NCI-H2227 (cell line): ENCODE data around the gene CNR2.
"Not testable (repeated sequence)": the region's sequence is repeated elsewhere in the genome, so short reads cannot be mapped to it uniquely, and the experiment has no call there.

Experiments
- DNase-seq: peaks from one replicate; lab custom pipeline; 2025; ENCODE audit not compliant: unreplicated experiment; lab: John Stamatoyannopoulos, UW

CNR2 gene

DNA sequence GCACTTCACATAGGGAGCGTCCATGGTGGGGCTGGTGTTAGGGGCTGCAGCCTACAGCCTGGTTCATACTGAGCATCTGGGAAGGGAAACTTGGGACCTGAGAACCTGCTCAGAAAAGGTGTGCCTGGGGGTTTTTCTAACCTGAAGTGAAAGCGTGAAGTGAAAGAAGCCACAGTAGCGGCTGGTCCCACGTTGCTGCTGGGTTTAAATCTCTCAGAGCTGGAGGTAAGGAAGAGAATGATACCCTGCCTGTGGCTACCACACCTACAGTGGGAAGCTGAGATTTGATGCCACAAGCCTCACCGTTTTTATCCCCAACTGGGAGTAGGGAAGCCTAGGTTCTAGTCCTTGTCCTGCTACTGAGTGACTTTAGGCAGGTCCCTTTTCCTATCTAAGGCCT lies 24.1 kb downstream of the CNR2 start:
- DNase-seq = no peak

GRCh38 chr1:23885222-23885621 lies 27.9 kb downstream of the CNR2 start:
- no peak for DNase-seq

DNA sequence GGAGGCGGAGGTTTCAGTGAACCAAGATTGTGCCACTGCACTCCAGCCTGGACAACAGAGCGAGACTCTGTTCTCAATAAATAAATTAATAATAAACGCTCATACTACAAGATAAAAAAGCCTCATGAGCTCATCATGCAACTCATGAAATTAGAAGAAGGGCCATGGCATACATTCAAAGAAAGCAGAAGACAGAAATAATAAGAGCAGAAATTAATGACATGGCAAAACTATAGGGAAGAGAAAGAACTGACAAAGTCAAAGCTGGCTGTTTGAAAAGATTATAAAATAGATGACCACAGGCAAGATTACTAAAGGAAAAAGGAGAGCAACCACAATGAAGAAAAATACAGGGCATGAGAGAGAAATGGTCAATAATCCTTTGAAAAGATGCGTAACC lies 30.4 kb downstream of the CNR2 start:
- no peak for DNase-seq

DNA sequence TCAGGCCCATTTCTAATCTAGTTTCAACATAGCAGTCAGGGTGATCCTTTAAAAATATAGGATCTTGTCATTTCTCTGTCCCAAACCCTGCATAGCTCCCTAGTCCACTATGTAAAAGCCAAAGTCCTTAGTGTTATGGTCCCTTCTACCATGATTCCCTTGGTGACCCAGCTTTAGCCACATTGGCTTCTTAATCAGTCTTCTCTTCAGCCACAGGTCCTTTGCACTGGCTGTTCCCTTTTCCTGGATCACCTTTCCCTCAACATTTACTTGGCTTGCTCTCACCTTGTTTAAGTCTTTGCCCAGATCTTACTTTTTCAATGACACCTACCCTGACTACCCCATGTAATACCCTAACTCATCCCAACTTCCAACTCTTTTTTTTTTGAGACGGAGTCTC lies 33.4 kb downstream of the CNR2 start:
- no peak for DNase-seq

- no peak for DNase-seq
These were observed 34.5 kb downstream of the CNR2 start for GRCh38 chr1:23878668-23879067.

DNA sequence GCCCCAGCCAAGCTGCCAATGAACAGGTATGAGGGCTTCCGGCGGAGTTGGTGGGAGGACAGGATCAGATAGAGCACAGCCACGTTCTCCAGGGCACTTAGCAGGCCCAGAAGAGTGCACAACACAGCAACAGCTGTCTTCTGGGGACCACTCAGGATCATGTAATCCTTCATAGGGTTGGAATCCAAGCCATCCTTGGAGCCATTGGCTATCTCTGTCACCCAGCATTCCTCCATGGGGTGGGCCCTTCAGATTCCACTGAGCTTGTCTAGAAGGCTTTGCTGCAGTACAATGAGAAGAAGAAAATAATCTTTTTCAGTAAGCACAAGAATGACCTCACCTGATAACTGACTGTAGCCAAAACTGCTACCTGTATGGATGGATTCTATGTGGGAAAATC lies 37.8 kb downstream of the CNR2 start:
- DNase-seq = no peak

DNA sequence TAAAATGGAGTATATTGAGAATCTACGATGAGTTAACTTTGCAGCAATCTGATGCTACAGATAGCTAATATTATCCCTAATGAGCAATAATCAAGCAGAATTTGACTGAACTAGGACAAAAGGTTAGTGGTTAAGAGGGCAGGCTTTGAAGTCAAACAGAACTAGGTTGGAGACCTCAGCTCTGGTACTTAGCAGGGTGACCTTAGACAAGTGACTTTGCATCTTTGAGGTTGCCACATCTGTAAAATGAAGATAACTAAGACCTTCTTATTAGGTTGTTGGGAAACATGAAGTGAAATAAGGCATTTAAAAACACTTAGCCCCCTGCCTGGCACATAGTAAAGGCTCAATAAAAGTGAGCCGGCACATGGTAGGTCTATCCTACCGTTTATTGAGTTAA lies 40.7 kb downstream of the CNR2 start:
- no peak for DNase-seq

DNA sequence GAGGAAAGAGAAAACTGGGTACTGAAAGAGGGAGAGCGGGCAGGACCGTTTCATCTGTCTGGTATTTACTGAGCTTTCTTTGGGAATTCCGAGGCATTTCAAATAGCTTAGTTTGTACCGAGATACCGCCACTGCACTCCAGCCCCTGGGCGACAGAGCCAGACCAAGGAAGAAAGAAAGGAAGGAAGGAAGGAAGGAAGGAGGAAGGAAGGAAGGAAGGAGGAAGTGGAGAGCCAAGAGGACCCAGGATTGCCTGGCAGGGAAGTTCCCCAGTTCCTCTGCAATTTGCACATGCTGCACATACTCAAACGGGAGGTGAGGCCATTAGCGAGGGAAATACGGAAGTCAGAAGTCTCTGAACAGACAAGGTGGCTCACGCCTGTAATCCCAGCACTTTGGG lies 44.1 kb downstream of the CNR2 start:
- DNase-seq = no peak

DNA sequence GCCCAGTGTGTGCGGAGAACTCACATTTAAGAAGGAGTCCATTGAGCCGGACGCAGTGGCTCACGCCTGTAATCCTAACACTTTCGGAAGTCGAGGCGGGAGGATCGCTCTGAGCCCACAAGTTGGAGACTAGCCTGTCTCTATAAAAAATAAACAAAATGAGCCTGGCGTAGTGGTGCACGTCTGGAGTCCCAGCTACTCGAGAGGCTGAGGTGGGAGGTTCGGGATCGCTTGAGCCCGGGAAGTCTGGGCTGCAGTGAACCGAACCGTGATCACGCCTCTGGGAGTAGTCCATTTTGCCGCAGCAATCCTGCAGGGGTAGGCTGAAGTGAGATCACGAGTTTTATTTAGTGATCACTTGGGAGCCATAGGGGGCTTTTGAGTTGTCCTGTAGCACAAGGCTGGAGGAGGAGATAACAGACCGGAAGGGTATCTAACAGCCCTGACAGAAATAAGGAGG lies 44.6 kb downstream of the CNR2 start:
- DNase-seq = peak; percentile 74

DNA sequence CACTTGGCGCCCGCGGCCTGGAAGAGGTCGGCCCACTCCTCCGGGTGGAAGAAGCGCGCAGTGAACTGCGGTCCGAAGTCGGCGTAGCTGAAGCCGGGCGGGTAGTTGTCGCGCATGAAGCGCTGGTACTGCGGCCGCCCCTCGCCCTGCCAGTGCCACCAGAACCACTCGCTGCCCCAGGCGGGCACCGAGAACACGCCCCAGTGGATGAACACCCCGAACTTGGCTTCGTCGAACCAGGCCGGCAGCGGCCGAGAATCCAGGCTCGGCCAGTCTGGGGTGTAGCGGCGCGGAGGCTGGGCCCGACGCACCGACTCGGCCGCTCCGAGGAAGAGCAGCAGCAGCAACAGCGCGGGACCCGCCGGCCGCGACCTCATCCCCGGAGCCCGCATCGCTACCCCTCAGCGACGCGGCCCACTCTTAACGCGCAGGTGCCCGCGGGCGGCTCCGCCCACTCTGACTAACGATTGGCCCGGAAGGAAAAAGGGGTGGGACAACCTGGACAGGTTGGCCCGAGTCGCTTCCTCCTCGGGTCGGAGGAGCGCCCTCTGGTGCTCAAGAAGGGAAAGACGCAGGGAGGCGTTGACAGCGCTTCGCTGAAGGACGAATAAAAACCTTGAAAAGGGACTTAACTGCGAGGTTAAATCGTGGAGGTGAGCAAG lies 45.1 kb downstream of the CNR2 start, which contains the start of gene FUCA1:
Gene FUCA1 (minus strand): TSS at position 396 of the 662 bp plus-strand sequence. CDS start 4 bp downstream, at position 392.
- DNase-seq = peak; percentile 99

GRCh38 chr1:23867542-23867894 lies 45.6 kb downstream of the CNR2 start:
- DNase-seq = no peak

GRCh38 chr1:23865543-23865930 lies 47.6 kb downstream of the CNR2 start:
- DNase-seq = no peak

DNA sequence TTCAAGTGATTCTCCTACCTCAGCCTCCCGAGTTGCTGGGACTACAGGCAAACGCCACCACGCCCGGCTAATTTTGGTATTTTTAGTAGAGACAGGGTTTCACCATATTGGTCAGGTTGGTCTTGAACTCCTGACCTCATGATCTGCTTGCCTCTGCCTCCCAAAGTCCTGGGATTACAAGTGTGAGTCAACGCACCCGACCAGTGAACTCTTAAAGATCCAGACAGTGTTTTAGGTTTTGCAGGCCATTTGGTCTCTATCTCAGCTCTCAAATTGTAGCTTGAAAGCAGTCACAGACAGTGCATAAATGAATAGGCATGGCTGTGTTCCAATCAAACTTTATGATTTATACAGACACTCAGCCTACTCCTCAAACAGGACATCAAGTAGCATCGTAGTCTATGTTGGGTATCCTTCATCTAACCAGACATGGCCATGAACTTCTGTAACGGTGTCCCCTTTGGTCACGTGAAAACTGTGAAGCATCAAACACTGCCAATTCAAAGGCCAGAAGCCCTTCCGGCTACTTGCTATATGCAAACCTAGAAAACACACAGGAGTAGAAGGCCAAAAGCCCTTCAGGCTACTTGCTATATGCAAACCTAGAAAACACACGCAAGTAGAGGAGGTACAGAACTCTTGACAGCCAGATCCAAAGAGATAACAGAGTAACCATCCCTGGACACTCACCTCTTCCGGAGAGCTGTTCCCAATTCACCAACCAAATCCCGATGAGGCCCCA lies 48.2 kb downstream of the CNR2 start:
- no peak for DNase-seq

DNA sequence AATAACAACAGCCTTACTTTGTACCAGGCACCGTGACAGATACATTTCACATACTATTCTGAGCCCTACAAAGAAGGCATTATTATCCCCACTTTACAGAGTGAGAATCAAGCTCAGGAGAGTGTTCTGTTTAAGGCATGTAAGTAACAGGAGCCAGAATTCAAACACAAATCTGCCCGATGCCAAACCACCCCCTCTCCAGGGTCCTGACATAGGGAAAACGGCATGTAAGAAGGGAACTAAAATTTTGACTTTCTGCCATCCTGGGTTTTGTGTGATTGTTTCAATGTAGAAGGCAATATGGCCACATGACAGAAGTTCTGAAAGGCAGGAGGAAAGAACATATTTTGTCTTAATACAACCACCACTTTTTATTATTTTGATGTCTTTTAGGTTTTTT lies 50.5 kb downstream of the CNR2 start:
- no peak for DNase-seq

DNA sequence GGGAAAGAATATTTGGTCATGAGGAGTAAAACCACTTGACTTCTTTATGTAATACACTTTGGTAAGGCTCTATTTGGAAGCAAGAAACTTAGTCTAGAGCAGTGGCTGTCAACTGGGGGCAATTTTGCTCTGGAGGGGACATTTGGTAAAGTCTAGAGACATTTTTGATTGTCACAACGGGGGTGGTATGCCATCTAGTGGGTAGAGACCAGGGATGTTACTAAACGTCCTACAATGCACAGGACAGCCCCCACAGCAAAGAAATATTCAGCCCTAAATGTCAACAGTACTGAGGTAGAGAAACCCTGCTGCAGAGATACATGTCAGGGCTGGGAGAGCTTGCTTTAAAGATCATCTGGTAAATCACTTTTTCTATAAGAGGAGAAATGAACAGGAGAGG lies 58.6 kb downstream of the CNR2 start:
- no peak for DNase-seq

DNA sequence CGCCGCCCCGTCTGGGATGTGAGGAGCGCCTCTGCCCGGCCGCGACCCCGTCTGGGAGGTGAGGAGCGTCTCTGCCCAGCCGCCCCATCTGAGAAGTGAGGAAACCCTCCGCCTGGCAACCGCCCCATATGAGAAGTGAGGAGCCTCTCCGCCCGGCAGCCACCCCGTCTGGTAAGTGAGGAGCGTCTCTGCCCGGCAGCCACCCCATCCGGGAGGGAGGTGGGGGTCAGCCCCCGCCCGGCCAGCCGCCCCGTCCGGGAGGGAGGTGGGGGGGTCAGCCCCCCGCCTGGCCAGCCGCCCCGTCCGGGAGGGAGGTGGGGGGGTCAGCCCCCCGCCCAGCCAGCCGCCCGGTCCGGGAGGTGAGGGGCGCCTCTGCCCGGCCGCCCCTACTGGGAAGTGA lies 60.0 kb downstream of the CNR2 start:
- not testable (repeated sequence) for DNase-seq

GRCh38 chr1:23851406-23851805 lies 61.8 kb downstream of the CNR2 start:
- DNase-seq = not testable (repeated sequence)

DNA sequence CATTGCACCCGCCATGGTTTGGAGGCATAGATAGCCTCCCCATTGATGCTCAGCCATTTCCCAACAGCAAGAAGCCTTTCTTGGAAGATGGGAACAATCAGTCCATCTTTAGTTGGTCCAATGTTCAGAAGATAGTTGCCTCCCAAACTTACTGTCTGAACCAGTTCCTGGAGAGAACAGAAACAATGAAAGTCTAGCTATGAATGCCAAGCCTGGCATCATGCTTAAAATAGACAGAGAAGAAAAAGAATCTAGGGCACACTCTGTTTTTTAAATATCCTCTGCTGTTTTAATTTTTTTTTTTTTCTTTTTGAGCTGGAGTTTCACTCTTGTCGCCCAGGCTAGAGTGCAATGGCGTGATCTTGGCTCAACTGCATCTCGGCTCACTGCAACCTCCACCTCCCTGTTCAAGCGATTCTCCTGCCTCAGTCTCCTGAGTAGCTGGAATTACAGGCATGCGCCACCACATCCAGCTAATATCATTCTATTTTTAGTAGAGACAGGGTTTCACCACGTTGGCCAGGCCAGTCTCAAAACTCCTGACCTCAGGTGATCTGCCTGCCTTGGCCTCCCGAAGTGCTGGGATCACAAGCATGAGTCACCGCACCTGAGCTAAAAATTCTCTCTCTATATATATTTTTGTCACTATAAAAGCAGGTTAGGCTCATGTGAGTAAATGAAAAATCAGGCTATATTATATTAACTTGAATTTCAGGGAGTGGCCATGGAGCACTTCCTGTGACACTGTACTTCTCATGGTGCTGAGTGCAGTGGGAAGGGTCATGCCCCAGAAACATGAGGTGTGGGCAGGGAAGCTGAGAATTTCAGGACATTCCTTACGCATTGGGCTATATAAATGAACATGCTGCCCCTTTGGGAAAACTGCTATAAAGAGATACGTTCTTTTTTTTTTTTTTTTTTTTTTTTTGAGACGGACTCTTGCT lies 64.2 kb downstream of the CNR2 start:
- no peak for DNase-seq

DNA sequence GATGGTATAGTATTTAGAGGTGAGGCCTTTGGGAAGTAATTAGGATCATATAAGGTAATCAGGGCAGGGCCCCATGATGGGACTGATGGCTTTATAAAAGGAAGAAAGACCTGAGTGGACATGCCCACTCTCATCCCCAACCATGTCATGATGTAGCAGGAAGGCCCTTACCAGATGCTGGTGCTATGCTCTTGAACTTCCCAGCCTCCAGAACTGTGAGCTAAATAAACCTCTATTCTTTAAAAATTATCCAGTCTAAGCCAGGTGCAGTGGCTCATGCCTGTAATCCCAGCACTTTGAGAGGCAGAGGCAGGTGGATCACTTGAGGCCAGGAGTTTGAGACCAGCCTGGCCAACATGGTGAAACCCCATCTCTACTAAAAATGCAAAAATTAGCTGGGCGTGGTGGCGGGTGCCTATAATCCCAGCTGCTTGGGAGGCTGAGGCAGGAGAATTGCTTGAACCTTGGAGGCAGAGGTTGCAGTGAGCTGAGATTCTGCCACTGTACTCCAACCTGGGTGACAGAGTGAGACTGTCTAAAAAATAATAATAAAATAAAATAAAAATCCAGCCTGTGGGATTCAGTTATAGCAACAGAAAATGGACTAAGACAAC lies 65.6 kb downstream of the CNR2 start:
- DNase-seq = not testable (repeated sequence)

- no peak for DNase-seq
These were observed 68.0 kb downstream of the CNR2 start for GRCh38 chr1:23845163-23845562.

GRCh38 chr1:23843644-23844043 lies 69.5 kb downstream of the CNR2 start:
- no peak for DNase-seq
